ENCODE data around the gene MED16. TPM values are rescaled to one million over a fixed set of nuclear protein-coding genes. Genes with fewer than 3 reads are reported as not detected.
A peak's percentile ranks its signal among the peaks of the same experiment; 100 is the strongest.
"Not testable (repeated sequence)": the region's sequence is repeated elsewhere in the genome, so short reads cannot be mapped to it uniquely, and the experiment has no call there.

The MED16 gene
- total RNA-seq, 2 experiments from 2014 or later: 61.3 to 68.1 TPM

DNA sequence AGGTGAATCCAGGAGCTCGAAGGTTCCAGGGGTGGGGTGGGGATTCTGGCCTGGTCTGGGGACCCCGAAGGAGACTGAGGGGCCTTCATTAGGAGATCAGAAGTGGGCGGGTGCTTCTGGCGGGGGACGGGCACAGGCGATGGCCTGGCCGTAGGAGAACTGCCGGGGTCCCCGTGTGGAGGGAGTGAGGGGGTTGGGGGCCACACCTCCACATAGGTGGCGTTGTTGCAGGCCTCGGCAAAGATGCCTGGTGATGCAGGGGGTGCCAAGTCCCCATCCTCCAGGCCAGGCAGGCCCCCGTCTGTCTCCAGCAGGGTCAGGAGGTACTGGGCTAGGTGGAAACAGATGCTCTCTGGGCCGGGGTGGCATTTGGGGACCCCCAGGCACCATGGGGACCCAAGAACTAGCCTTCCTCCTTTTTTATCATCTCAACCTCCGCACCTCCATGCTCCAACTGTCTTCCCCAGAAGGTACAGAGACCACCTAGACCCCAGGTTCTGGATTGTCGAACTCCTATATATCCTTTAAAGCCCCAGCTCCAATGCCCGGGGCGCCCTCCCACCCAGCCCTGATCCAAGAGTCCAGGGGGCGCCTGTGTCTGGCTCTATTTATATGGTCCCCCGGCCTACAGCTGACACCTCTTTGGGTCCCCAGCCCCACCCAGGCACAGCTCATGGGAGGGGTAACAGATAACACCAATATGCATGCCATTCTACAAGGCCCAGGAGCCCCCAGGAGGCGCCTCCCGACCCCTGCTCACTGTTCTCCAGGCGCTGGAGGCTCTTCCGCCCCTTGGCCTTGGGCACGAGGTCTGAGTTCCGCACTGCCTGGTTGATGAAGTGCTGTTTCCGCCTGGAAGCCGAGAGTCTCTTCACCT is 8.5 kb upstream of the MED16 start:
- H3K9me3 Mint-ChIP-seq: no peaks in the 10 kb centered on the region
- no peaks in the 10 kb centered on the region for H3K27me3 Mint-ChIP-seq (ENCODE audit: low read depth)
- peaks cover 21% of the 10 kb centered on the region for H3K36me3 Mint-ChIP-seq (ENCODE audit: low read depth)
- DNase-seq: no peak
- H3K4me1 Mint-ChIP-seq (ENCODE audit: low read depth): peaks cover 37% of the 10 kb centered on the region
- CTCF ChIA-PET: interaction anchor here (0.7 kb wide), 1 partner anchor 94 kb away, joined by 3 read pairs; no protein-coding TSS in a partner anchor
- no peak overlapping the region for H3K27ac Mint-ChIP-seq
- H3K4me3 Mint-ChIP-seq: no peak overlapping the region
- intact Hi-C loops (cut with micrococcal nuclease): no loop called here

DNA sequence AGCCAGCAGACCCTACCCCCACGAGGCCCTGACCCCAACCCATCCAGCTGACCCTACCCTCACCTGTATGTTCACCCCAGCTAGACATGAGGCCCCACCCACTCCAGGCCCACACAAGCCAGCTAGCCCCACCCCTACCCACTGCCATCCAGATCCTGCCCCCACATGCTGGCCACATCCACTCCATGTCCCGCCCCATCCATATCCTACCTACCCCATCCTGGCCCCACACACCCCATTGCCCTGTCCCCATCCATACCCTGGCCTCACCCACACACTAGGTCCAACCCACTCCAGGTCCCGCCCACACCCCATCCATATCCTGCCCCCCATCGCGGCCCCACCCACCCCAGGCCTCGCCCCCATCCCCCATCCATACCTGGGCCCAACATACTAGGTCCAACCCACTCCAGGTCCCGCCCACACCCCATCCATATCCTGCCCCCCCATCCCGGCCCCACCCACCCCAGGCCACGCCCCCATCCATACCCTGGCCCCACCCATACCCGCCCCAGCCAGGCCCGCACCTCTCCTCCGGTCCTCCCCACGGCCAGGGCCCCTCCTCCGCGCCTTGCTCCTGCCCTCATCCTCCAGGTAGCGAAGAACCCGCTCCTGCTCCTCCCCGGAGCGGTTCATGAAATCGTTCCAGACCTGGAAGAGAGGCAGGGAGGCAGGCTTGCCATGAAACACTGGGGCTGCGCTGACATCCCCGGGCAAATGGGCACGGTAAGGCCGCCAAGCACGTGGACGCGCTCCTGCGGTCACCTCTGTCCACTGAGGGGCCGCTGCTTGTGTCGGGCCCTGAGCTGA is 7.5 kb upstream of the MED16 start:
- Mint-ChIP-seq H3K36me3 (ENCODE audit: low read depth) (peaks cover 20% of the 10 kb centered on the region), H3K4me3 (no peak overlapping the region), H3K9me3 (no peaks in the 10 kb centered on the region), H3K4me1 (ENCODE audit: low read depth) (peaks cover 28% of the 10 kb centered on the region), H3K27ac (no peak overlapping the region), H3K27me3 (ENCODE audit: low read depth) (no peaks in the 10 kb centered on the region)
- CTCF ChIA-PET: no interaction called here
- intact Hi-C loops (cut with micrococcal nuclease): no loop called here
- DNase-seq: peak; percentile 54

DNA sequence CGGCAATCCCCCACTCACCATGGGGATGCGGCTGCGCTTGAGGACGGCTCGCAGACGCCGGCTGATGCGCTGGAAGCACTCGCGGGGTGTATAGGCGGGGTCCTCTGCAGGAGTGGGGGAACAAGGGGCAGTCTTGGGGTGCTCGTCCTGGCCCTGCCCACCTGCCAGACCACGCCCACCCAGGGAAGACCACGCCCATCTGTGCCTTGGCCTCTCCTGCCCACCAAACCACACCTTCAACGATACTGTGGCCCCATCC is 7.0 kb upstream of the MED16 start:
- Mint-ChIP-seq H3K4me1 (ENCODE audit: low read depth) (peaks cover 26% of the 10 kb centered on the region), H3K27me3 (ENCODE audit: low read depth) (no peaks in the 10 kb centered on the region), H3K4me3 (no peak overlapping the region), H3K36me3 (ENCODE audit: low read depth) (peaks cover 20% of the 10 kb centered on the region), H3K9me3 (no peaks in the 10 kb centered on the region), H3K27ac (no peak overlapping the region)
- intact Hi-C loops (cut with micrococcal nuclease): no loop called here
- CTCF ChIA-PET: no interaction called here
- no peak for DNase-seq

DNA sequence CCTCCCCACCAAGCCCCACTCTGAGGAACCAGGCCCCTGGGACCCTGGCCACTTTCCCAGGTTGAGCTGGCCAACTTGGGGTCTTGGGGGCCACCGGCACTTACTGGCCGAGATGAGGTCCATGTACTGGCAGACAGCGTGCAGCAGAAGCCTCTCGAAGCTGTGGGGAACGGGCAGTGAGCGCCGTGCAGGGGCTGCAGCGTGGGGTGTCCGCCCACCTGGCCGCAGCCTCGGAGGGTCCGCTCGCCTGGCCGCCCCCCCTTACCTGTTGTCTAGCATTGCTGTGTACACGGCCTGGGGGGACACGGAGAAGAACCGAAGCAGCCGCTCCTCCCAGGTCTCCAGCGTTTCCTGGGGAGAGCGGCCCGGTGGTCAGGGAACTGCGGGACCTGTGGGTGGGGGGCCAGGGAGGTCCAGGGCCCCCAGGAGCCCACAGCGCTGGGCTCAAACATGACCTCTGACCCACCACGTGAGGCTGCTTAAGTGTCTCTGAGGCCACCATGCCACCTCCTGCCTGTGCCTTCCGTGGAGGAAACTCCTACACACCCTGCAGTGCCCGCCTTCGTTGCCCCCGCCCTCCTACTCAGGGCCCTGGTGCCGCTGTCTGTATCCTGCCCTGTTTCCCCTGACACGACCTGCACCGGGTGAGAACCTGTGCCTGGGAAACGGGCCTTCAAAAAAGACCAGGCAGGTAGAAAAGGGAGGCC is 6.5 kb upstream of the MED16 start:
- peaks cover 24% of the 10 kb centered on the region for H3K4me1 Mint-ChIP-seq (ENCODE audit: low read depth)
- no peaks in the 10 kb centered on the region for H3K9me3 Mint-ChIP-seq
- H3K27me3 Mint-ChIP-seq (ENCODE audit: low read depth): no peaks in the 10 kb centered on the region
- no peak overlapping the region for H3K27ac Mint-ChIP-seq
- H3K36me3 Mint-ChIP-seq (ENCODE audit: low read depth): peaks cover 19% of the 10 kb centered on the region
- no peak overlapping the region for H3K4me3 Mint-ChIP-seq
- no peak for DNase-seq
- intact Hi-C loops (cut with micrococcal nuclease): no loop called here
- CTCF ChIA-PET: no interaction called here

DNA sequence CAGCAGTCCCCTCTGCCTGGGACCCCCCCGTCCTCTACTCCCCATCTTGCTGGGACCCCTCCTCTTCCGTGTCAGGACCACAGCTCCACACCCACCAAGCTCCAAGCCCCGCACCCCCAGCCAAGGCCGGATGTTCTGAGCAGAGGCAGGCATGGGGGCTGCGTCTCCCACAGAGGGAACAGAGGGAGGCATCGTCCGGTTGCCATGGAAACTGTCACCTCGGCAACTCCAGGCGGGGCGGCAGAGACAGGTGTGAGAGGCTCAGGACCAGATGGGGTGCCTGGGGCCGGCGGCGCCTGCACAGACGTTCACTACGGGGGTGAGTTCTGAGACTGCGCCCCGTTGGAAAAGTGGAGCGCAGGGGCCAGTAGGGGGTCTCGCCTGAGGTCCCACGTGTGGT is 5.7 kb upstream of the MED16 start:
- intact Hi-C loops (cut with micrococcal nuclease): no loop called here

DNA sequence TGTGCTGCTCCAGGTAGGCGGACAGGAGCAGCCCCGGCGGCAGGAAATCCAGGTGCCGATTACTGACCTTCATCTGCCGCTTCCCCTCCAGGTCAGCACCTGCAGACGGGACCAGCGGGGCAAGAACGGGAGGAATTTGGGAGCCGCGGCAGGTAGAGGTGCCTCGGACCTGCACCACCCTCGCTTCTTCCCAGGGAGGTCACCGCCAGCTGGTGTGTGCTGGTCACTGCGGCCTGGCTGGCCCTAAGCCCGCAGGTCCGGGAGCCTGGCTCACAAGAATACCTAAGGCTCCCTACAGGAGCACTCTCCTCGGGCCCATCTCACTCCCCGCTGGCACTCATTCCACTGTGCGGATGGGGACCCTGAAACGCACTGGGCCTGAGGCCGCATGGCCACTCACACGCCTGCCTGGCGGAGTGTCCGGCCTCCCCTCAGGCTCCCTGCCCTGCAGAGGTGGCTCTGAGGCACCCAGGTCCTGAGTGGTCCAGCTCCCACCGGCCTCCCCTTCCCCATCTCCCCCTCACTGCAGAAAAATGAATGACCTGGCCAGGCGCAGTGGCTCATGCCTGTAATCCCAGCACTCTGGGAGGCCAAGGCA is 4.6 kb upstream of the MED16 start:
- no peak for DNase-seq

More for the DNA sequence above, 5.7 kb upstream of the MED16 start:
- Mint-ChIP-seq H3K36me3 (ENCODE audit: low read depth) (peaks cover 14% of the 10 kb centered on the region), H3K4me1 (ENCODE audit: low read depth) (peaks cover 19% of the 10 kb centered on the region), H3K27ac (no peak overlapping the region), H3K4me3 (no peak overlapping the region), H3K27me3 (ENCODE audit: low read depth) (no peaks in the 10 kb centered on the region), H3K9me3 (no peaks in the 10 kb centered on the region)
- CTCF ChIA-PET: interaction anchor here (0.7 kb wide), 1 partner anchor 605 kb away, joined by 3 read pairs; no protein-coding TSS in a partner anchor
- DNase-seq: peak; percentile 43

DNA sequence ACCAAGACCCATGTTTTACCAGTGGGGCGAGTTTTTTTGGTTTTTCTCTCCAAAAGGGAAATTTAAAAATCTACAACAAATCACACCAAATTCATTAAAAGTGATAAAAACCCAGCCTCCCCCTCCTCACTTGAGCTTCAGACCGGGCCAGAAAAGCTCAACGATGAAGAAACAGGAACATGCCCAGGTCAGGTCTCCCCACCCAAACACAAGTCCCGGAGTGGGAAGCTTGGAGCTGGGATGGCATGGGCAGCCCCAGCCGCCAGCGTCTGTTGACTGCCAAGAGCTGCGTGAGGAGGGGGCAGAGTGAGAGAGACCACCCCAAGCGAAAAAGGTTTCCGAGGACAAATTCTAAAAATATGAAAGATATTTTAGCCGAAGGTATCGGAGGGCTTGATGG is 4.0 kb upstream of the MED16 start:
- CTCF ChIA-PET: interaction anchor here (0.6 kb wide), 1 partner anchor 48 kb away, joined by 6 read pairs; no protein-coding TSS in a partner anchor
- Mint-ChIP-seq H3K9me3 (no peaks in the 10 kb centered on the region), H3K4me1 (ENCODE audit: low read depth) (peaks cover 18% of the 10 kb centered on the region), H3K4me3 (no peak overlapping the region), H3K27ac (no peak overlapping the region), H3K36me3 (ENCODE audit: low read depth) (peaks cover 15% of the 10 kb centered on the region), H3K27me3 (ENCODE audit: low read depth) (no peaks in the 10 kb centered on the region)
- intact Hi-C loops (cut with micrococcal nuclease): no loop called here
- DNase-seq: no peak

More for the DNA sequence above, 4.6 kb upstream of the MED16 start:
- Mint-ChIP-seq H3K27me3 (ENCODE audit: low read depth) (no peaks in the 10 kb centered on the region), H3K4me3 (no peak overlapping the region), H3K4me1 (ENCODE audit: low read depth) (peaks cover 20% of the 10 kb centered on the region), H3K27ac (no peak overlapping the region), H3K9me3 (no peaks in the 10 kb centered on the region), H3K36me3 (ENCODE audit: low read depth) (peaks cover 15% of the 10 kb centered on the region)
- intact Hi-C loops (cut with micrococcal nuclease): no loop called here
- CTCF ChIA-PET: no interaction called here

DNA sequence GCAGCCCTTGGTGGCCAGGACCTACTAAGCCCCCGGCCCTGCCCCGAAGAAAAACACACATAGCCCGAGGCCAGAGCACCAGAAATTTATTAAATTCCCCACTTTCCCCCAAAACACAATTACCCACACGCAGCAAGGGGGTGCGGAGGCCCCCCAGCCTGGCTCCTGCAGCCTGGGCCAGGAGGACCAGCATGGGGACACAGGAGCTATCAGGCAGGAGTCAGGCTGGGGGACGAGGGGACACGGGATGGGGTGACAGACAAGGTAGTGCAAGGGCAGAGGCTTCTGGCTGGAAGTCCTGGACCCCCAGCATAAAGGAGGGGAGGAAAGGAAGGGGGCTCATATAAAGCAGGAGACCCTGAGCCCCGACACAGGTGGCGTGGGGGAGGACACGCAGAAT is 3.4 kb upstream of the MED16 start:
- H3K4me1 Mint-ChIP-seq (ENCODE audit: low read depth): peaks cover 17% of the 10 kb centered on the region
- H3K36me3 Mint-ChIP-seq (ENCODE audit: low read depth): peaks cover 15% of the 10 kb centered on the region
- no peak overlapping the region for H3K27ac Mint-ChIP-seq
- no peaks in the 10 kb centered on the region for H3K27me3 Mint-ChIP-seq (ENCODE audit: low read depth)
- intact Hi-C loops (cut with micrococcal nuclease): no loop called here
- no peak overlapping the region for H3K4me3 Mint-ChIP-seq
- H3K9me3 Mint-ChIP-seq: no peaks in the 10 kb centered on the region
- no peak for DNase-seq
- CTCF ChIA-PET: interaction anchor here (0.6 to 0.9 kb wide), 2 partner anchors 33 to 47 kb away, joined by 5 to 6 read pairs; no protein-coding TSS in a partner anchor

DNA sequence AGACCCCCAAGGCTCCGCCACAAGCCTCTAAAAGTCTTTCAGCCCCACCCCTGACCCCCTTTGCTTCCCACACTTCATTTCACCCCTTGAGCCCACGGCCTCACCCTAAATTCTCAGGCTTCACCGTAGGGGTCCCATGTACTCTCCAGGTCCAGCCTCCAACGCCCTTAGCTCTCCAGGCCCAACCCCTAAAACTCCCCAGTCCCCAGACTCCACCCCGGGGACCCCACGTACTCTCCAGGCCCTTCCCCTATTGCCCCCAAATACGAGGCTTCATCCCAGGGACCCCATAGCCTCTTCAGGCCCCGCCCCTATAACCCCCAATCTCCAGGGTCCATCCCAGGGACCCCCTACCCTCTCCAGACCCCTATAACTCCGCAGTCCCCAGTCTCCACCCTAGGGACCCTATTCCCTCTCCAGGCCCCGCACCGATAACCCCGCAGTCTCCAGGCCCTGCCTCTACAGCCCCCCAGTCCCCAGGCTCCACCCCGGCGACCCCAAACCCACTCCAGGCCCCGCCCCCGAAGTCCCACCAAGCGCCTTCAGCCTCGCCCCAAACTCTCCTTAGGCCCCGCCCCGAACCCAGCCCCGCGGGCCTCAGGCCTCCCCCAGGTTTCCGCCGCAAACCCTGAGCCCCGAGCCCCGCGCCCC is 619 bp downstream of the MED16 start:
- H3K4me3 Mint-ChIP-seq: peak overlapping the region; percentile 78
- no peaks in the 10 kb centered on the region for H3K9me3 Mint-ChIP-seq
- CTCF ChIA-PET: interaction anchor here (0.6 to 1.1 kb wide), 3 partner anchors 29 to 139 kb away, joined by 3 to 5 read pairs (median 3); partner anchors contain the start of gene WDR18
- peak overlapping the region; percentile 79 for H3K27ac Mint-ChIP-seq
- peak; percentile 37 for DNase-seq
- peaks cover 14% of the 10 kb centered on the region for H3K4me1 Mint-ChIP-seq (ENCODE audit: low read depth)
- H3K36me3 Mint-ChIP-seq (ENCODE audit: low read depth): peaks cover 13% of the 10 kb centered on the region
- no peaks in the 10 kb centered on the region for H3K27me3 Mint-ChIP-seq (ENCODE audit: low read depth)
- intact Hi-C loops (cut with micrococcal nuclease): no loop called here

DNA sequence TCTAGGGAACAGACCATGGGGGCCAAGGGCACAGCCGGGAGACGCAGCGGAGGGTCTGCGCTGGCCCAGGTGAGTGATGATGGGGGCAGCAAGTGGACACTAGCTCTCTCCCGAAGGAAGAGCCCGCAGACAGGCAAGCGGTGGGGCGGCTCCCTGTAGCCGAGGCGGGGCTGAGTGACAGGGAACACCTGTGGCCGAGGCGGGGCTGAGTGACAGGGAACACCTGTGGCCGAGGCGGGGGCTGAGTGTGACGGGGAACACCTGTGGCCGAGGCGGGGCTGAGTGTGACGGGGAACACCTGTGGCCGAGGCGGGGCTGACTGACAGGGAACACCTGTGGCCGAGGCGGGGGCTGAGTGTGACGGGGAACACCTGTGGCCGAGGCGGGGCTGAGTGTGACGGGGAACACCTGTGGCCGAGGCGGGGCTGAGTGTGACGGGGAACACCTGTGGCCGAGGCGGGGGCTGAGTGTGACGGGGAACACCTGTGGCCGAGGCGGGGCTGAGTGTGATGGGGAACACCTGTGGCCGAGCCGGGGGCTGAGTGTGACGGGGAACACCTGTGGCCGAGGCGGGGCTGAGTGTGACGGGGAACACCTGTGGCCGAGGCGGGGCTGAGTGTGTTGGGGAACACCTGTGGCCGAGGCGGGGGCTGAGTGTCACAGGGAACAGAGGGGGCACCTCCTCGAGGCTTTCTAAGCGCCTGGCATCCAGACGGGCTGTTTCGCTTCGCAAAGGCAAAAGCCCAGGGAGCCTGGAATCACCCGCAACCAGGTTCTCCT is 1.4 kb downstream of the MED16 start:
- H3K9me3 Mint-ChIP-seq; CTCF ChIA-PET; DNase-seq; H3K27me3 Mint-ChIP-seq (ENCODE audit: low read depth); intact Hi-C loops (cut with micrococcal nuclease); H3K36me3 Mint-ChIP-seq (ENCODE audit: low read depth): not testable (repeated sequence)
- Mint-ChIP-seq H3K4me1 (ENCODE audit: low read depth) (peaks cover 14% of the 10 kb centered on the region), H3K27ac (peak overlapping the region; percentile 79), H3K4me3 (peak overlapping the region; percentile 78)

DNA sequence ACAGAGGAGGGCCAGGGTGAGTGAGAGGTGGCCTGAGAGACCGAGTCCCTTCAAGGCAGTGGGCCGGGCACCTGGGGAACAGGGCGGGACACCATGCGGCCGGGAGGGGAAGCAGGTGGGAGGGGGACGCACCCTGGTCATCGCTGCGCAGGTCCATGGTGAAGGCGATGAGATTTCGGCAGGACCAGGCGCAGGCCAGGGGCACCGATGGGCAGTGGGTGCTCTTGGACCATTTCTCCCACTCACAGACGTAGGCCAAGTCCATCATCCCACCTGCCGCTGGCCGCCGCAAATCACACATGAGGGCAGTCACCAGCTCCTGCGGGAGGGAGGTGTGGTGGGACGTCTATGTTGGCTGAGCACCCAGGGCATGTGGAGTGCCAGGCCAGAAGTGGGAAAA is 2.2 kb downstream of the MED16 start:
- Mint-ChIP-seq H3K4me1 (ENCODE audit: low read depth) (peaks cover 14% of the 10 kb centered on the region), H3K9me3 (no peaks in the 10 kb centered on the region), H3K27me3 (ENCODE audit: low read depth) (no peaks in the 10 kb centered on the region), H3K36me3 (ENCODE audit: low read depth) (peaks cover 5% of the 10 kb centered on the region), H3K27ac (peak overlapping the region; percentile 61), H3K4me3 (peak overlapping the region; percentile 63)
- intact Hi-C loops (cut with micrococcal nuclease): no loop called here
- DNase-seq: no peak
- CTCF ChIA-PET: no interaction called here
